Epidermal melanocyte (primary cell): ENCODE data around the gene MRPL17.

ENCODE experiments used
- DNase-seq: peaks from one replicate; pipeline ENCODE4 v3.0.0; 2011; ENCODE audit warnings: low spot score; ENCODE audit not compliant: insufficient read length

Gene MRPL17

DNA sequence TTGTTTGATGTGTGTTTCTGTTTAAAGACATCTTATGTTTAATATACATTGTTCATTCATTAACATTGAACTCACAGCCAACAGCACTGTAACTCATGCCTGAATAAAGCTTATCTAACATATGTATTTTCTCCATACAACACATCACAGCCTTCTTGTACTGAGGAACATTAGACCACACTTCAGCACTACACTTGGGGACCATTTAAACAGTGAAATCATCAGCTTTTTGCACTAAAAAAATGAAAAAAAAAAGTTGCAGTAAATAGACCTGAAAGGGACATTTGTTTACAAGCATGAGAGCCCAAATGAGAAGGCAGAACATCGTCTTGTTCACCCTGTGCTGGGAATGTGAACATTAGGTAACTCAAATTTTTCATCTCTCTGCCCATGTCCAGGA is 48.6 kb downstream of the MRPL17 start:
- DNase-seq = no peak

DNA sequence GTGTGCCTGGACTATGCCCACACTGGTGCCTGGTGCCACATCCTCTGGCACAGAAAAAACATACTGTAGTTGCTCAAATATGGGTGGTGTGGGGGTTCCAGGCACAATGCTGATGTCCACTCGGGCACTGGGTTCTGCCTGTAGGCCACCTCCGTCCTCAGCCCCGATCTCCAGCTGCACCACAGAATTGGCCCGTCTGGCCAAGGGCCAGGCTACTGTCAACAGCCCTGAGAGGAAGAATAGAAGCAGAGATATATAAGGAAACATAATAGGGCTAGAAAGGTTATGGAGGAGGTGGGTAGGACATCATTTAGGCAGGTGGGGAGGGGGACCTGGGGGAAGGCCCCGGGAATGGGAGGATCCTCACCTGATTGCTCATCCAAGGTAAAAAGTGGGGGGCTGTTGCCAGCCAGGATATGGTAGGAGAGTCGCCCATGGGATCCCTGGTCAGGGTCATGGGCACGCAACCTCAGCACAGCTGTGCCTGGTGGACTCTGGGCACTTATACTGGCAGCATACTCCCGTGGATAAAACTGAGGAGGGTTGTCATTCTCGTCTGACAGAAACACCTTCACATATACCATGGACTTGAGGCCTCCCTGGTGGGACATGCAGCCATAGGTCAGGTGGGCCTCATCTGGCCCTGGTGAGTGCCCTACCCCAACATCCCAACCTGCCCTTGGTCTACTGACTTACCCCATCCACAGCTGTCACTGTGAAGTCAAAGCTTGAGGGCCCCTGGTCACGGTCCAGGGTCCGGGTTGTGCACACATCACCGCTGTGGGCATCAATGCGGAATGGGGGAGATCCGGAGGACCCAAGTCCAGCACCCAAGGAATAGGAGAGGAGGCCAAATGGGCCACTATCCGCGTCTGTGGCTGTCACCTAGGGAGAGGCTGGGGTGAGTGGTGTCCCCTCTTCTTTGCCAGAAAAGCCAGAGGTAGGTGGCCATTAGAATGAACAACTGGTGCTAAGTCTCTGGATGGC is 49.4 kb downstream of the MRPL17 start:
- no peak for DNase-seq

DNA sequence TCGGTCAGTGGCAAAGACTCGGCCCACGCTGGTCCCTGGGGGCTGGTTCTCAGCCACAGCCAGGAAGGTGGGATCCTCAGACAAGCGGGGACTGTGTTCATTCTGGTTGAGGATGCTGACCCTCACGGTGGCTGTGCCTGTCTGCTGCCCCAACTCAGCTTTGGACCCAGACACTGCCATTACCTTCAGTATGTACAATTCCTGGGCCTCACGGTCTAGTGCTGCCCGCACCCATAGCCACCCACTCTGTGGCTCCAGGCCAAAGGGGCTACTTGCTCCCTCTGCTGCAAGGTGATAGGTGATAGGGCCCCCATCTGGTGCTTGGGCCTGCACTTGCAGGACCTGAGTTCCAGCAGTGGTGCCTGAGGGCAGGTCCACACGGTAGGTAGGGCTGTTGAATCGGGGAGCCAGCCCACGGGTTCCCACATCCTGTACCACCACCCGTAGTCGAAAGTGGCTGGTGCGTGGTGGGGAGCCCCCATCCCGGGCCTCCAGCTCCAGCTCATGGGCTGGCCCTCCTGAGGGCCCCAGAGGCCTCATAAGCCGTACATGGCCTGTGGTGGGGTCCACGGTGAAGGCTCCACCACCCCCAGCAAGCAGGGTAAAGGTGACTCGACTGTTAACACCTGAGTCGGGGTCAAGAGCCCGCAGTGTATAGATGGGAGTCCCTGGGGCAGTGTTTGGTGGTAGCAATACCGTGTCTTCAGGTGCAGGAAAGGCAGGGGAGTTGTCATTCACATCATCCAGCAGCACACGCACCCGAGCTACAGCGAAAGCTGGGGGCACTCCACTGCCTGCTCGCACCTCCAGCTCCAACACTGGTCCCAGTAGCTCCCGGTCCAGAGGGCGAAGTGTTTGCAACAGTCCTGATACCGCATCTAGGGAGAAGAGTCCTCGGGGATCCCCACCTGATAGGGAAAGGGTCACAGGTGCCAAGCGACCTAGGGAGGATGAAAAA is 50.7 kb downstream of the MRPL17 start:
- DNase-seq = no peak

DNA sequence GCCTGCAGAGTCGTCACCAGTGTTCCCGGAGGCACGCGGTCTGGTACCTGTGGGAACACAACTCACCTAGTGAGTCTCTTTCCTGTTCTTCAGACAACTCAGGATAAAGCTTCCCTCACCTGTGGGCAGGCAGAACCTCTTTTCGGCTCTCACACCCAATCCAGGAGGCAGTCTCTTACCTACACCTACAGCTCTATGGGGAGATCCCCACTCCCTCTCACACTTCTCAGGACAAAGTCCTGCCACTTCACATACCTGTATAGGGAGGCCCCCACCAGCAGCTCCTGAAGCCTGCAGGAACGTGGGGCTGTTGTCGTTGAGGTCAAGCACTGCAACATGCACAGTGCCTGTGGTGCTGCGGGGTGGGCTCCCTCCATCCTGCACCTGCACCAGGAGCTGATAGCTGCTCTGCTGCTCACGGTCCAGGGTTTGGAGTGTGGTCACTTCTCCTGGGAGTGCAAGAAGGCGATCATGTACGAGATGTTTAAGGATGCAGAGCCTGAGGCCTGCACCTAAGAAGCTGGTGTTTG is 51.7 kb downstream of the MRPL17 start:
- DNase-seq = no peak

DNA sequence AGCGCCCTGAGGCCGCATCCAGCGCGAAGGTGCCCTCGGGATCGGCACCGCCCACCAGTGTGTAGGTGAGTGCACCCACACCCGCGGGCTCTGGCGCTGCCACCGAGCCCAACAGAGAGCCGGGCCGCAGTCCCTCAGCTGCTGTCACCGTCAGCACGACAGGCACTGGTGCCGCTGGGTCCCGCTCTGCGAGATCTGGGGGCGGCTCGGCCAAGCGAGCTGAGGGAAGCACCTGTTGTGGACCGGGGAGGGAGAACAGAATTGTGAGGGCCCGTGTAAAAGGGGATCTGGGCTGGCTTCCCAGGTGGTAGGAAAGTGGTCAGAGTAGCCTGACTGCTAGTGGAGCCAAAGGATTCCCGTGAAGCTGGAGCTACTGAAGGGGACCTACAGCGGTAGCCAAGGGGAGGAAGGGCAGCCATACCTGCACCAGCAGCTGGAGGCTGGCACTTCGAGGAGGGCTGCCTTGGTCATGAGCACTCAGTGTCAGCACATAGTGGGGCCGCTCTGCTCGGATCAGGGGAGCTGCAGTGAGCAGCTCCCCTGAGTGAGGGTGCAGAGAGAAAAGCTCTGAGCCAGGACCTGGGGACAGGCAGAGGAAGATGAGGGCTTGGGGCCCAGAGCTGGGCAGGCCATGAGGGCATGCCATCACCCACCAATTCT is 52.4 kb downstream of the MRPL17 start:
- DNase-seq = no peak
